ENCODE results near the gene KCNJ14.
A peak's percentile ranks its signal among the peaks of the same experiment; 100 is the strongest.
"Not testable (repeated sequence)": the region's sequence is repeated elsewhere in the genome, so short reads cannot be mapped to it uniquely, and the experiment has no call there.

The KCNJ14 gene

GRCh38 chr19:48488478-48488877 lies 33.1 kb downstream of the KCNJ14 start:
- not testable (repeated sequence) for DNase-seq (ENCODE audit: low read depth)

- no peak for DNase-seq (ENCODE audit: low read depth)
Measured at GRCh38 chr19:48489608-48490216, 34.3 kb downstream of the KCNJ14 start.

DNA sequence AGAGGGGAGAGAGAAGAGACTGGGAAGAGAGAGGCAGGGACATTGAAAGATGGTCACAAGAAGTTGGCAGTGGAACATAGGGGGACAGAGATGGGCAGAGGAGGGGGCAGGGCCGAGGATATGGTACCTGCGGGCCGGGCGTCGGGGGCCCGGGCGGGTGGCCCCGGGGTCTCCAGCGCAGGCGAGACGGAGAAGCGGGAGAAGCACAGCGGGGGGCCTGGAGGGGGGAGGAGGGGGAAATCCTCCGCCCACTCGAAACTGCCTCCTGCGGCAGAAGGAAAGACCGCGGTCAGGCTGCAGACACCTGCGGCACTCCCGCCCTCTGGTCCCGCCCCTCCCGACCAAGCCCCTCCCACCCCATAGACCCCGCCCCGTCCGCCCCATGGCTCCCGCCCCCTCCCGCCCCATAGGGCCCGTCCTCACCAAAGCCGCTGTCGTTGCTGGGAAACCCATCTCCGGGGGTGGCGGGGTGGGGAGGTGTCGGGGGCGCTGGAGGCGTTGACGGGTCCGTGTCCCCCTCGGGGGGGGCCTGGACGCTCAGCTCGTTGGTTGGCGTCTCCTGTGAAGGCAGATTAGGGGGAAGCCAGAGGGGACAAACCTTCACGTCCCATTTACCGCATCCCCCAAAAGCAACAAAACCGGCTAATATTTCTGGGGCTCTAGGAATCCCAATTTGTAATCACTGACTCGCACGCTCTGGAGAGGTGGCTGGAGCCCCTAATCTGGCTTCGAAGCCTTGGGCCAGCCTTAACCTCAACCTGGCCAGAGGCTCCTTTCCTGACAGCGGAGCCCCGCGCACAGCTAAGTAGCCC lies 35.8 kb downstream of the KCNJ14 start:
- DNase-seq (ENCODE audit: low read depth): no peak

GRCh38 chr19:48491793-48492123 lies 36.4 kb downstream of the KCNJ14 start:
- no peak for DNase-seq (ENCODE audit: low read depth)

DNA sequence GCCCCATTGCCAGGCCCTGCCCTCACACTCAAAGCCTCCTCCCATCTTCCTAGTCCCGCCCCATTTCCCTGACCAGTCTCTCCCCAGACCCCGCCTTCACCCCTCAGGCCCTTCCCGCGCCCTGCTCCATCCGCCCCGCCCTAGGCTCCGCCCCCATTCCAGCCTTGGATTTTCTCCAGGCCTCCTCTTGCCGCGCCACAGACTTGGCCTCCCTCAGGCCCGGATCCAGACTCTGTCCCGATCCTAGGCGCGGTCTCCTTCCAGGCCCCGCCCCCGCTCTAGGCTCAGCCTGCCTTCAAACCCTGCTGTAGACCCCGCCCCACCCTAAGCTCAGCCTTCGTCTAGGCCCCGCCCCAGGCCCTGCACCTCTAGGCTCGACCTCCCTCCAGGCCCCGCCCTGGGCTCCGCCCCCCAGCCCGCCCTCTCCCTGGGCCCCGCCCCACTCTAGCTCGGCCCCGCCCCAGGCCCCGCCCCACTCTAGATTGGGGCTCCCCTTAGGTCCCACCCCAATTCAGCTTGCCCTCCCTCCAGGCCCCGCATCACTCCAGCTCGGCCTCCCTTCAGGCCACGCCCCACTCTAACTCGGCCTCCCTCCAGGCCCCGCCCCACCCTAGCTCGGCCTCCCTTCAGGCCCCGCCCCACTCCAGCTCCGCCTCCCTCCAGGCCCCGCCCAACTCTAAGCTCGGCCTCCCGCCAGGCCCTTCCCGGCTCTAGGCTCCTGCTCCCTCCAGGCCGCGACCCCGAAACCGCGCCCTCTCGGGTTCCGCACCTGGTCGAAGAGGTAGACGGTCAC lies 37.7 kb downstream of the KCNJ14 start:
- peak; percentile 76 for DNase-seq (ENCODE audit: low read depth)

DNA sequence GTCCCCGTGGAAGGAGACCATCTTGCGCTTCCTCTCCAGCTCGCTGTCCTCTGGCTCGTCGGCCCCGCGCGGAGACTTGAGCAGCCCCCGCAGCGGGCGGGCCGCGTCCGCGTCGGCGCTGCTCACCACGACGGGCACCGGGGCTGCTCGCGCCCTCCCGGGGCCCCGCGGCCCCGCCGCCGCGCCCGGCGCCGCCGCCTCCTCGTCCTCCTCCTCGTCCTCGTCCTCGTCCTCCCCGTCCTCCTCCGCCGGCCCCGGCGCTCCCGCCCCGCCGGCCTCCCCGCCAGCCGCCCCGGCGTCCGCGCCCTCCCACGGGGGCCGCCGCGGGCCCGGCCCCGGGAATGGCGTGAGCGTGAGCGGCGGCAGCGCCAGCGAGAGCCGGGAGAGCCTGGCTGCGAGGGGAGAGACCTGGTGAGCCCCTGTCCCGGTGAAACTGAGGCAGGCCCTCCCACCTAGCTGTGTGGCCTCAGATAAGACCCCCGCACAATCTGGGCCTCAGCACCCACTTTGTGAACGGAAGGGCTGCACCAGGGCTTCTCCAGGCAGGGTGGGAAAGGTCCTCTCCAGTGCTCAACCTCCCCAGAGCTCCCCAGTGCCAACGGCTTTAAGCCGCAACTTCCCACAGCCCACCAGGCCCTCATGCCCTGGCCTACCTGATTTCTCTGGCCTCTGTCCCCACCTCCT lies 38.5 kb downstream of the KCNJ14 start:
- no peak for DNase-seq (ENCODE audit: low read depth)

GRCh38 chr19:48495396-48495795 lies 40.0 kb downstream of the KCNJ14 start:
- no peak for DNase-seq (ENCODE audit: low read depth)

DNA sequence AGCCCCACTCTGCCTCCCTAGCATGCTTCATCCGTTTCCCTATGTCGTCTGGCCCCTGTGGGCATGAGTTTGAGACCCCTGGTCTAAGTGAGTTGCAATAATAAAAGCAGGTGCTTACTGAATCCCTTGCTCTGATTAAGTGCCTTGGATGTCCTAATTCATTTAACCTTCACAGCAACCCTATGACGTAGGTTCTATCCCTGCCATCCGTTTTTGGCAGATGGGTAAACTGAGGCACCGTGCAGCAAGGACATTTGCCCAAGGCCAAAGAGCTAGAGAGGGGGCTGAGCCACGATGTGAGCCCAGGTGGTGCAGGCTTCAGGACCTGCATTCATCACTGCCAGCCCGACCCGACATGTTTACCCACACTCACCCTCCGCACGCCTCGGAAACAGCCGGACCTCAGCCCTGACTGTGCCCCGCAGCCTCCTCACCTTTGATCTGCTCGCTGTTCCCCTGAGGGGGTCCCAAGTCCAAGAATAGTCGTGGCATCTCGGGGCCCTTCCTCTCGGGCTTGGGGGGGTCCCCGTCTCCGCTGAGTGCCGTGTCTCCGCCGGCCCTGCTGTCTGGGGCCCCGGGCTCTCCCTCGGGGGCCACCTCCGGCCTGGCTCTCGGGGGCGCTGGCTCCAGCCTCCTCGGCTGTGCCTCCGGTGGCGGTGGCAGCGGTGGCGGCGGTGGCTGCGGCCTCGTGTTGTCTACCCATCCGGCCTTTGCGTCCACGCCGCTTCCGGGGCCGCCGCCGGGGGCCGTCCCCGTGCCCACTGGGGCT lies 41.8 kb downstream of the KCNJ14 start:
- no peak for DNase-seq (ENCODE audit: low read depth)

GRCh38 chr19:48497728-48498594 lies 42.6 kb downstream of the KCNJ14 start:
- no peak for DNase-seq (ENCODE audit: low read depth)

DNA sequence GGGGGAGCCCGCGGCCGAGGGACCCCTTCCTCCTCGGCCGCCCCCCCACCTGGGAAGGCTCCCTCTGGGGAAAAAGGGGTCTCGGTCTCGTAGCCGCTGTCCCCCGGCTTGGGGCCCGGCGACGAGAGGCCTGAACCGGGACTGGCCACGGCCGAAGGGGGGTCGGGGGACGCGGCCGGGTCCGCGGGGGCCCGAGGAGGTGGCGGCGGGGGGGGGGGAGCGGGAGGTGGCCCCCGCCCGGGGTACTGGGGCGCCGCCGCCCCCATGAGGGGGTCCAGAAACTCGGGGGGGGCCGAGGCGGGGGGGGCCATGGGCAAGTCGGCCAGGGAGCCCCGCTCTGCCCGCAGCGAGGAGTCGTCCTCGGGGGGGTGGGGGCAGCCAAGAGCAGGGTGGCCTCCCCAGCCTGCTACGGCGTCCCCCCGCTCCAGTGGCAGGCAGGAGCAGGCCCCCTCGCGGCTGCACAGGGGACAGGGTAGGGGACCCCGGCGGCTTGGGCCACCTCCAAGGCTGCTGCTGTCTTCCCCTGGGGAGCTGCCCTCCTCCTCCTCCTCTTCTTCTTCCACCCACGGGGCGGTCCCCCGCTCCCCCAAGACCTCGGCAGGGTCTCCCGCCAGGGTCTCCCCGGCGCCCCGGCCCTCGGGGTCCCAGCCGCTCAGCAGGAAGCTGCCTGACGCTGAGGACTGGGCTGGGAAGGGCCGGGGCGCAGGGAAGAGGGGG lies 43.4 kb downstream of the KCNJ14 start:
- no peak for DNase-seq (ENCODE audit: low read depth)

GRCh38 chr19:48499316-48500090 lies 44.1 kb downstream of the KCNJ14 start:
- DNase-seq (ENCODE audit: low read depth): no peak

DNA sequence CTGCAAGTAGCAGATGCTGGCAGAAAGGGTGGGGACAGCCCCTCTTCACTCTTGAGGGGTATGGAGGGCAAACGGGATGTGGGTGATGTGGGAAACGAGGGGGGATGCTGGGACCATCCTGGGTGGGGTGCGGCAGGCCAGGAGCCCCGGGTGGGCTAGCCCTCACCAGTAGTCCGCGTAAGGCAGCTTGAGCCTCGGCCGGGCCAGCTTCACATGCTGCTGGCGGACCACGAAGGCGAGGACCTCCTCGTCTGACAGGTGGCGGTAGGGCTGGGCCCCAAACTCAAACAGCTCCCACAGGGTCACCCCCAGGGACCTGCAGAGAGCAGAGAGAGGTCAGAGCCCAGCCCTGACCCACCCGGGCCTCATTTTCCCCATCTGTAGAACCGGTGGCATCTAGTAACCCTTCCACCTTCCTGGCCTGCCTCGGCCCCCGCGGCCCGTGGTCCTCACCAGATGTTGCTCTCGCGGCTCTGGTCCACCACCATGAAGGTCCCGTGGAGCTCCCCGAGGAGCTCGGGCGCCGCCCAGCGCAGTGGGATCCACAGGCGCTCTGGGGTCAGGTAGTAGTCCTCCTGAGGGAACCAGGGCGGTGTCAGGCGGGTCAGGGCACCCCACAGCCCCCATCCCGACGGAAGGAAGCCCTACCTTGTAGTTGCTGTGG lies 45.6 kb downstream of the KCNJ14 start:
- DNase-seq (ENCODE audit: low read depth): no peak

DNA sequence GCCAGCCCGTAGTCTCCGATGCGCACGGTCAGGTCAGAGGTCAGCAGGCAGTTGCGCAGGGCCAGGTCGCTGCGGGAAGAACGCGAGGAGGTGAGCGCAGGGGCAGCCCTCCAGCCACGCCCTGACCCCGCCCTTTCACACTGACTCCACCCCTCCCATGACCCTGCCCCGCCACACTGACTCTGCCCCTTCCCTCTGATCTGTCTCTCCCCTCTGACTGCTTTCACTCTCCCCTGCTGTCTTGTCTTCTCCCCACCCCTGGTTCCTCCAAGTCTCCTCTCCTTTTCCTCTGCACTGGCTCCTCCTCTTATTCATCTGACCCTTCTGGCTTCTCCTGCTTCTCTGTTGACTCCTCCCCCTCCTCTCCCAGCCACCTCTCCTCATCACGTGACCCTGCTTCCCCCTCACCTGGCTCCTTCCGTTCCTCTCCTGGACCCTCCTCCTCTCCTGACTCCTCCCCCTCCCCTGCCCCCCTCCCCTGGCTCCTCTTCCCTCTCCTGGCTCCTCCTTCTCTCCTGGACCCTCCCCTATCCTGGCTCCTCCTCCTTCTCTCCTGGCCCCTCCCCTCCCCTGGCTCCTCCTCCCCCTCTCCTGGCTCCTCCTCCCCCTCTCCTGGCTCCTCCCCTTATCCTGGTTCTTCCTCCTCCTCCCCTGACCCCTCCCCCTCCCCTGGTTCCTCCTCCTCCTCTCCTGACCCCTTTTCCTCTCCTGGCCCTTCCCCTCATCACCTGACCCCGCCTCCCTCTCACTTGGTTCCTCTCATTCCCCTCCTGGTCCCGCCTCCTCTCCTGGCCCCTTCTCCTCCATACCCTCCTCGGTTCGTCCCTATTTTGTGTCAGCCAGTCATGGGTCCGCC lies 46.3 kb downstream of the KCNJ14 start:
- DNase-seq (ENCODE audit: low read depth): no peak

DNA sequence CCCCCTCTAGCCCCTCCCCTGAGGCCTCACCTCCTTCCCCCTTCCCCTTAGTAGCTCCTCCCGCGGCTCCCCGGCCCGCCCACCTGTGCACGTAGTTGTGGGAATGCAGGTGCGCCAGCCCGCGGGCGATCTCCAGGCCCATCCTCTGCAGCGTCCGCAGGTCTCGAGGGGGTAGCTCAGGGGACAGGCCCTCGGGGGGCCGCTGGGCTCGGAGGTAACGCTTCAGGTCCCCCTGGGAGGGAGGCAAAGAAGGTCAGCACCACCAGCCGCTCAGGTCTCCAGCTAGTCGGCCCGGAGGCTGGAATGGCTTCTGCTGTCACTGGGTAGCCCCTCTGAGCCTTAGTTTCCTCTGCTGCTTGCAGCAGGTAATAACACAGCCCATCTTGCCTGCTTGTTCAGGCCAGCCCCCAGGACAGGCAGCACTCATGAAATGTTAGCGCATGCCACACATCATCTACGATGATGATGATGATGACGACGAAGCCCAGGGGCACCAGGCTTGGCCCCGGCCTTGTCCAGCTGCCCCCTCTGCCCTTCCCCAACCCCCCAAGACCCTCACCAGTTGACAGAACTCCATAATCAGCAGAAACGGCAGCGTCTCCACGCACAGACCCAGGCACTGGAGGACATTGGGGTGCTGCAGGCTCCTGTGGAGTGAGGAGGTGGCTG lies 47.1 kb downstream of the KCNJ14 start:
- no peak for DNase-seq (ENCODE audit: low read depth)

GRCh38 chr19:48506138-48506733 lies 50.9 kb downstream of the KCNJ14 start:
- no peak for DNase-seq (ENCODE audit: low read depth)

- DNase-seq (ENCODE audit: low read depth): no peak
Measured at GRCh38 chr19:48507911-48508439, 52.6 kb downstream of the KCNJ14 start.

All from non-pigmented ciliary epithelial cell (primary cell).